ENCODE measurements around the gene KLF5.

The KLF5 gene

DNA sequence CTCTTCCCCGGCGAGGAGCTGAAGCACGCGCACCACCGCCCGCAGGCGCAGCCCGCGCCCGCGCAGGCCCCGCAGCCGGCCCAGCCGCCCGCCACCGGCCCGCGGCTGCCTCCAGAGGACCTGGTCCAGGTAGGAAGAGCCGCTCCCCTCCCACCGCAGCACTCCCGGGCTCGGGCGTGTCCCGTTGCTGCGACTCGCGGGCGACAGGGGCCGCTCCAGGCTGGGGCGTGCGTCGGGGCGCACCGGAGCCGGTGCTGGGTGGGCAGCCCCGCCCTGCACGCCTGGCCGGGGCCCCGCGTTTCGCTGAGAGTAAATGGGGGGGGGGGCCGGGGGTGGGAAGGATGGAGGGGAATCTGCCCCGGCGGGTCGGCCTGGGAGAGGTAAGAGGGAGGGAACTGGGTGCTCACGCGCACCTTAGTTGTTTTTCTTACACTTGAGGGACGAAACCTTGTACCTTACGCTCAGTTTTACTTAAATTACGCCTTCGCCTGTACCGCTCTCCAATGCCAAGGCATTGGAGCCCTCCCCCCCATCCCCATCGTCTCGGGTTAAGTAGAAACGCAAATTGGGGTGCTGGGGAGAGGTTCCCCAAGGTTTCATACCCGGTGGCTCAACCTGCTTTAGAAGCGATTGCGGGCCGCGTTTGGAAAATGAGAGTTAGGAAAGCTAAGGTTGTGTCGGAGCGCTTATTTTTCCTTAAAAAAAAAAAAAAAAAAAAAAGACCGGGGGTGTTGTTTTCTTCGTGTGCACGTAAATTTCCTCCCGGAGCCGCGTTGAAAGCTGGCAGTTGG is 850 bp downstream of the KLF5 start:
- no peak for DNase-seq

DNA sequence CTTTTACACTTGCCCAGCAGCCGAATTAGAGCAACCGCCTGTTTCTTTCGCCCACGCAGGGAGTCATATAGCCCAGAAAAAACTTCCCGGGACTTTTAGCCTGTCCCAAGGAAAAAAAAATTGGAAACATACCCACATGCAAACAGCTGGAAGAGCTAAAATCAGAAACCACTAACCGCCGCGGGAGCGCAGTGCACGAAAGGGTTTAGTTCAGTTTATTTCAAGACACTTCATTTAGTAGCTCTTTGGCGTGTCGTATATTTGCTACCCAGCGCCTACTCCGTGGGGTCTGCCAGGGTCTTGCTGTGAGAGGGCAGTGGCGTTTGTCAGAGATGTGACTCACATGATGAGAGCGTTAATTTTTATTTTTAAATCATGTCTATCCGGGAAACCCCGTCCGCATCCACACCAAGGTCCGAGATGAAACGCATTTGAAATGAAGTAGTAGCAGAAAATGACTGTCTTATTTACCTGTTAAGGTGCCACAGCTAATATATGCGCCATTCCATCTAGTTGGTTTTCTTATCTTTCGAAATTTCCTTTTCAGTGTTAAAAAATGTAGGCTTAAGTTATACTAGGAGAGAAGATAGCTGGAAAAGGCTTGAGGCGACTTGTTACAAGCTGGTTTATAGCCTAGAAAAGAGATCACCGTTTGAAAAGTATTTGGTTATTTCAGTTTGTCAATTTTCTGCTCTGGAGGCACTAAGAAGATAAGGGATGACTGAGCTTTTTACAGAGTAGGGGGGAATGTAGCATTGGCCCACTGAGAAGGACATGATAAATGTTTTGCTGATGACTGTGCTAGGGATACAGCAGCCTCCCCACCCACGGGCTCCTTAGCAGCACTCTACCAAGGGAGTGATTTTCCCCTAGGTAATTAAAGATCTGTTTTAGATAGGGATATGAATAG is 1.7 kb downstream of the KLF5 start:
- peak; percentile 78 for DNase-seq

DNA sequence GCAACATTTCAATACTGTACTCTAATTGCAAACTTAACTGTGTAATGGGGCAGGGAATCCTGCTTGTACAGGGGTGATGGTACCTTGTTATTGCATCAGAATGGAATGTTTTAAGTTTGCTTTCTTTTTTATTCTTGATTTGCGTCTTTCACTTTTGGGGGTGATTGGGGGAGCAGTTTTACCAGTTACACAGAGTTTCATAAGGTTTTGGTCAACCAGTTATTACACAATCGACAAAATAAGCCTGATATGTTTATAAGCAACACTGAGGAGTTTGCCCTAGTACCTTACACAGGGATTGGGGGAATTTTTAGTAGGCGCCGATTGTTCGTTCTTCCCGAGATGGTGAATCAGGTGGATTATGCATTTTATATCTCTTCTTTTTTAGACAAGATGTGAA is 2.7 kb downstream of the KLF5 start:
- DNase-seq = no peak

DNA sequence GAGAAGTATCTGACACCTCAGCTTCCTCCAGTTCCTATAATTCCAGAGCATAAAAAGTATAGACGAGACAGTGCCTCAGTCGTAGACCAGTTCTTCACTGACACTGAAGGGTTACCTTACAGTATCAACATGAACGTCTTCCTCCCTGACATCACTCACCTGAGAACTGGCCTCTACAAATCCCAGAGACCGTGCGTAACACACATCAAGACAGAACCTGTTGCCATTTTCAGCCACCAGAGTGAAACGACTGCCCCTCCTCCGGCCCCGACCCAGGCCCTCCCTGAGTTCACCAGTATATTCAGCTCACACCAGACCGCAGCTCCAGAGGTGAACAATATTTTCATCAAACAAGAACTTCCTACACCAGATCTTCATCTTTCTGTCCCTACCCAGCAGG is 3.1 kb downstream of the KLF5 start:
- no peak for DNase-seq

DNA sequence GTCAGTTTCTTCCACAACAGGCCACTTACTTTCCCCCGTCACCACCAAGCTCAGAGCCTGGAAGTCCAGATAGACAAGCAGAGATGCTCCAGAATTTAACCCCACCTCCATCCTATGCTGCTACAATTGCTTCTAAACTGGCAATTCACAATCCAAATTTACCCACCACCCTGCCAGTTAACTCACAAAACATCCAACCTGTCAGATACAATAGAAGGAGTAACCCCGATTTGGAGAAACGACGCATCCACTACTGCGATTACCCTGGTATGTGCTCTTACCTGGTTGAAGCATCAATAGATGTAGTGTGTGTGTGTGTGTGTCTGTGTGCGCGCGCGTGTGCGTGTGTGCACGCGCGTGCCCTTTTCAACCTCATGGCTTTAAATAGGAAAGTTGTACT is 3.7 kb downstream of the KLF5 start:
- no peak for DNase-seq

GRCh38 chr13:73063166-73063565 is 4.4 kb downstream of the KLF5 start:
- DNase-seq = no peak

- DNase-seq = no peak
These were observed 6.2 kb downstream of the KLF5 start for GRCh38 chr13:73065036-73065435.

- DNase-seq = no peak
These were observed 7.0 kb downstream of the KLF5 start for GRCh38 chr13:73065665-73066340.

DNA sequence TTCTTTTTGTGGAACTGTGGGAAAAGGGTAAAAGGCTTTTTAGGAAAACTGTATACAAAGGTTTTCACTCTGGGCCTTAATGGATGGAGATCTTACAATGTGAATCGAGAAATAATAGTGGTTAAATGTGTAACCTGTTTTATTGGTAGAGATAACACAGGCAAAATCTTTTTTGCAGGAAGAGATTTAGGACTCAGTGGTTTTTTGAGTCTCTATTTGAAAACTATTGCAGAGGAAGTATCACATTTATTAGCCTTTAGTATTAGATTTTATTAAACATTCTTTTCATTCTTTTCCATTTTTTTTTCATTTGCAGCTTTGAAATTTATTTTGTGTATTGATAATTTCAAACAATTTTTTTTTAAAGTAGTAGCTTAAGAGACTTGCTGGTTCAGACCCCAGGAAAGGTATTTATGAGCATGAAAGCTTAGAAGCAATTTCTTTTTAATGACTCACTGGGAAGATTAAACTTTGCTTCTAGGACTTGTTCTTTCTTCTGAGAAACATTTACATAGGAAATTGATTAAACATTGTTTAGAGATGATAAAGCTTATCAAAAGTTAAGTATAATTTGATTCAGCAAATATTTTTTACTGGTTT is 10.5 kb downstream of the KLF5 start:
- DNase-seq = peak; percentile 33

DNA sequence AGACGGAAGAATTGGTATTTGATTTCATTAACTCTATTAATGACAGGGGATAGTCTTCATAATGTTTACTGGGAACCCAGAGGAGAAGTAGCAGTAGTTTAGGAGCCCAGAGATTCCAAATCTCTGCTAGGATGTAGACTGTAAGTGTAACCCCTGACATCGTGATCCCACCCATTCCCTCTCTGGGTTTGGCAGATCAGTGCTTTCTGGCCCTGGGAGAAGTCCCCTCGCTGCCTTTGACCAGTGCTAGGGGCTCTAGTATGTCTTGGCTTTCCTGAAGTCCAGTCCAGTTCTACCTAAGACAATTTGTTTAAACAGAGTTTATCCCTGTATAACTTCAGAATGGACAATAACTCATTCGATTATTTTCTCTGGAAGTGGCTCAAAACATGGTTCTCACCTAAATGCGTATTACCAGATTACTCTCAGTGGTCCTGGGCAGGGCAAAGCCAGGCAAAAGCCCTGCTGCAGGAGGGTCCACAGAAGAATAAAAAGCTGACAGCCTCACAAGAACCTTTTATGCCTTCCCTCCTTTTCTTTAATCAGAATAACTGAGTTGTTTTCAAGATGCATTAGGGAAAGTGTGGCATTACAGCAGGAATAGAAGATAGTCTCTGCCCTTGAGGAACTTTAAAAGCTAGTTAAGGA is 11.8 kb downstream of the KLF5 start:
- DNase-seq = no peak

DNA sequence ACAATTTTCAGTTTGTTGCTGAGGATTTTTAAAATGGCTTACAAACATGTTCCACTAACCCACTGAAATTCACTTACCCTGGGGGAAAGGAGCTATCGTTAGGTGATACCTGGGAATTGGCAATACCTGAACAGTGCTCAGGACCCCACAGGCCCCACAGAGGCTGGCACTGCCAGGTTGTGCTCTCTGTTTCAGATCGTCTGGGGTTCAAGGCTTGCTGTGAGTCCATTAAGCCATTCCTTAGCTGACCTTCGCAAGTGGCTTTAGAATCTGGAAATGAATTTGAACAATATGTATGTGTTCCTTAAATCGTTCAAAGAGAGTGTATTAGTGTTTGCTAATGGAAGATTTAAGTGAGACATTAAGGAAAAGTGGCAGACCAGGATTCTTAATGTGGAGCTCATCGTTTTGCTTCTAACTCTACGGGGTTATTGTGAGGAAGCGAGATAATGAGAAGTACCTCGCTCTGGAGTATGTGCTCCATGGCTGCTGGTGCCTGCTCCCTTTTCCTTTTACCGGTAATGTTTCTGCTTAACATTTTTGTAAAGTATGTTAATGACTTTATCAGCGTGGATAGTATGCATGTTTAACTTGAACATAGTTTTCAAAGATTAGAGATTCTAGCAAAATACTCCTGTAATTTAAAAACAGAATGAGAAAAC is 13.6 kb downstream of the KLF5 start:
- DNase-seq = no peak

- DNase-seq = no peak
These were observed 14.2 kb downstream of the KLF5 start for GRCh38 chr13:73073050-73073449.

GRCh38 chr13:73074014-73074413 is 15.2 kb downstream of the KLF5 start:
- DNase-seq = no peak

DNA sequence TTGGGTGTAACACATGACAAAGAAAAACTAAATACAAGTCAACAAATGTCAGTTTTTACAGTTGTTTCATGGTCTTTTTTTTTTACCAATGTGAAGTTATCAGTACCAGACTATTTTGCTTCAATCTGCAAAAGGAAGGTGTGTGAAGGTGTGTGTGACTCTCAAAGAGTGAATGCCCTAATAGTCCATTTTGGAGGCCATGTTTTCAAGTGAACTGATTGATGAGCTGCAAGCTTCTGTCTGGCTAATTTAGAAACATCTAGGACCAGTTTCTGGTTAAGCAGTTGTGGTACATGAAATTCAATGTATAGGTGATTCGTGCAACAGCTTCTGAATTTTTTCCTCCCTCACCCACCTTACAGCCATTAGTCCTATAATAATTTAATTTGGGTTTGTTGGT is 16.1 kb downstream of the KLF5 start:
- no peak for DNase-seq

DNA sequence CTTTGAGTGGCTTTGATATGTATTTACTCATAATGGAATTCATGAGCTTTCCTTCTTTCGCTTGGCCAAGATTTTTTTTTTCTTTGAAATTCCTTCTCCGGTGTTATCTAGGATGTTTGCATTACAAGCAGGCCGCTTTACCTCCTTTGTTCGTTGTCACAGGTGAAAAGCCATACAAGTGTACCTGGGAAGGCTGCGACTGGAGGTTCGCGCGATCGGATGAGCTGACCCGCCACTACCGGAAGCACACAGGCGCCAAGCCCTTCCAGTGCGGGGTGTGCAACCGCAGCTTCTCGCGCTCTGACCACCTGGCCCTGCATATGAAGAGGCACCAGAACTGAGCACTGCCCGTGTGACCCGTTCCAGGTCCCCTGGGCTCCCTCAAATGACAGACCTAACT is 16.7 kb downstream of the KLF5 start:
- no peak for DNase-seq

DNA sequence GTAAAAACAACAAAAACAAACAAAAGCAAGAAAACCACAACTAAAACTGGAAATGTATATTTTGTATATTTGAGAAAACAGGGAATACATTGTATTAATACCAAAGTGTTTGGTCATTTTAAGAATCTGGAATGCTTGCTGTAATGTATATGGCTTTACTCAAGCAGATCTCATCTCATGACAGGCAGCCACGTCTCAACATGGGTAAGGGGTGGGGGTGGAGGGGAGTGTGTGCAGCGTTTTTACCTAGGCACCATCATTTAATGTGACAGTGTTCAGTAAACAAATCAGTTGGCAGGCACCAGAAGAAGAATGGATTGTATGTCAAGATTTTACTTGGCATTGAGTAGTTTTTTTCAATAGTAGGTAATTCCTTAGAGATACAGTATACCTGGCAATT is 17.1 kb downstream of the KLF5 start:
- peak; percentile 25 for DNase-seq

- DNase-seq = no peak
These were observed 19.1 kb downstream of the KLF5 start for GRCh38 chr13:73077865-73078264.

DNA sequence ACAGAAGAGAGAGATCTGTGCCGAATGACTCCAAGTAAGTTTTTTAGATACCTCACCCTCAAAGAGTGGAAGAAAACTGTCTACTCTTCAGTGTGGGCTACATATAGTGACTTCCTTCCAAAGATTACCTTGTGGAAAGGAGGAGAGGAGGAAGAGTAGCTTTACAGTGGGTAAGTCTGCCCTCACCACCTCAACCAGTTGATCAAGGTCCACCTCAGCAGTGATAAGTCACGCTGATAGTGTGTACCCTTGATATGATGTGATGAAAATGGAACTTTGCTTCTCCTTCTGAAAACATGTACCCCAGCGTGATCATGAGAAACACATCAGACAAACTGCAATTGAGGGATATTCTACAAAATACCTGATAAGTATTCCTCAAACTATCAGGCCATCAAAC is 20.6 kb downstream of the KLF5 start:
- no peak for DNase-seq

DNA sequence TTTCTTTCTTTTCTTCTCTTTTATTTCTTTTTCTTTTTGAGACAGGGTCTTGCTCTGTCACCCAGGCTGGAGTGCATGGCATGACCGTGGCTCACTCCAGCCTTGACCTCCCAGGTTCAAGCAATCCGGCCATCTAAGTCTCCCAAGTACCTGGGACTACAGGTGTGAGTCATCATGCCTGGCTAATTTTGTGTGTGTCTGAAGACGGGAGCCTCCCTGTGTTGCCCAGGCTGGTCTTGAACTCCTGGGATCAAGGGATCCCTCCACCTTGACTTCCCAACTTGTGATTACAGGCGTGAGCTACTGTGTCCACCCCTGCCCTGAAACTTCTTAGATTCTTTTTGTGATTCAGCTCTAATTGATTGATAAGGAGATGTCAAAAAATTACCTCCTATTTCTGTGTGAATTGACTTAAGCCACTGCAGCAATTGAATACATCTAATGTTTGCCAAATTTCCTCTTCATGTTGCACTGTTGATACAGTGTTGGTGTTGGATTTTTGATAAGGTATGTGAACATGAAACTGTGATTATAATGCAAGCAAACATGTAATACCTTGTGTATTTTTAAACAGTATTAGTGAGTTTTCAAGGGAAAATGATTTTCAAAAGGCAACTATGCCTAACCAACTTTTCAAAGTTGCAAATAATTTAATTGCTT is 22.6 kb downstream of the KLF5 start:
- DNase-seq = no peak

DNA sequence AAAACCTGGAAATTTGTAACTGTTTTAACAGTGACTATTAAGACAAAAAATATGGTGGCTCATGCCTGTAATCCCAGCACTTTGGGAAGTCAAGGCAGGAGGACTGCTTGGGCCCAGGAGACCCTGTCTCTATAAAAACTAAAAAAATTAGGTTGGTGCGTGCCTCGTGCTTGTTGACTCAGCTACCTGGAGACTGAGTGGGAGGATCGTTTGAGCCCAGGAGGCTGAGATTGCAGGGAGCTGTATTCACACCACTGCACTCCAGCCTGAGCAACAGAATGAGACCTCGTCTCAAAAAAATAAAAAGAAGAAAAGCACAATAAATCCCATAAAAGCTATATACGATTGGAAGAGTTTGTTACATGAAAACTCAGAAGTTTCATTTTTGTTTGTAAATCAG is 23.7 kb downstream of the KLF5 start:
- DNase-seq = no peak

GRCh38 chr13:73082895-73083294 is 24.1 kb downstream of the KLF5 start:
- DNase-seq = no peak

All from fibroblast of skin of abdomen (primary cell).